HepG2 (cell line): ENCODE results near the gene ABHD17C.

Source experiments
- ATF3 ChIP-seq: sonication (generic); formaldehyde crosslinking; IDR thresholded peaks from 2 replicates; pipeline ENCODE4 v1.4.0; 2020; ENCODE audit warnings: missing genetic modification reagents
- CTCF ChIP-seq: sonication (generic); formaldehyde crosslinking; IDR thresholded peaks from 2 replicates; pipeline ENCODE4 v1.5.0; 2020; ENCODE audit warnings: mild to moderate bottlenecking, missing genetic modification reagents, moderate library complexity
- EZH2 ChIP-seq: conservative IDR thresholded peaks from 2 replicates; pipeline ENCODE4 v1.6.1; 2012; ENCODE audit warnings: mild to moderate bottlenecking, low read depth, low read length, moderate library complexity
- JUNB ChIP-seq: sonication (generic); formaldehyde crosslinking; IDR thresholded peaks from 2 replicates; pipeline ENCODE4 v1.8.0; 2022; ENCODE audit warnings: missing genetic modification reagents, mild to moderate bottlenecking, borderline replicate concordance
- PCBP1 ChIP-seq: fragments of 200-400 bp; formaldehyde crosslinking; IDR thresholded peaks from 2 replicates; pipeline ENCODE4 v1.6.1; 2017; ENCODE audit warnings: mild to moderate bottlenecking, low read depth, low read length, borderline replicate concordance
- PHF8 ChIP-seq: sonication (generic); formaldehyde crosslinking; IDR thresholded peaks from 2 replicates; pipeline ENCODE4 v1.5.0; 2020; ENCODE audit warnings: missing genetic modification reagents
- POLR2AphosphoS5 ChIP-seq: IDR thresholded peaks from 2 replicates; pipeline ENCODE4 v1.6.1; 2012; ENCODE audit warnings: low read depth, low read length
- PRDM15 ChIP-seq: sonication (generic); formaldehyde crosslinking; IDR thresholded peaks from 2 replicates; pipeline ENCODE4 v1.4.0; 2020; ENCODE audit warnings: missing genetic modification reagents
- RAD21 ChIP-seq: fragments of 450-650 bp; formaldehyde crosslinking; IDR thresholded peaks from 2 replicates; pipeline ENCODE4 v1.5.0; 2020; ENCODE audit warnings: mild to moderate bottlenecking
- RFX5 ChIP-seq: IDR thresholded peaks from 2 replicates; pipeline ENCODE4 v1.6.1; 2011; ENCODE audit warnings: low read depth, low read length, improper control_type of control experiment
- SOX6 ChIP-seq, 2 experiments: fragments of 450-650 bp in 1 of 2; sonication (generic) in 1 of 2; formaldehyde crosslinking in 1 of 2; IDR thresholded peaks; 2 replicates each; pipeline versions ENCODE4 v1.4.0 to v1.6.1; 2017 to 2020; ENCODE audit warnings: antibody characterized with exemption in 1 of 2, mild to moderate bottlenecking in 1 of 2, missing genetic modification reagents in 1 of 2
- THAP9 ChIP-seq: sonication (generic); formaldehyde crosslinking; IDR thresholded peaks from 2 replicates; pipeline ENCODE4; 2020; ENCODE audit warnings: missing genetic modification reagents, mild to moderate bottlenecking, borderline replicate concordance
- ZBTB1 ChIP-seq: sonication (generic); formaldehyde crosslinking; IDR thresholded peaks from 2 replicates; pipeline ENCODE4 v1.4.0; 2020; ENCODE audit warnings: missing genetic modification reagents, borderline replicate concordance
- ZSCAN25 ChIP-seq: sonication (generic); formaldehyde crosslinking; IDR thresholded peaks from 2 replicates; pipeline ENCODE4 v1.8.0; 2022; ENCODE audit warnings: mild to moderate bottlenecking, missing genetic modification reagents

GRCh38 chr15:80679804-80680175 is 15.3 kb upstream of the ABHD17C start:
- no peak for TF ChIP-seq POLR2AphosphoS5
- no peak for TF ChIP-seq CTCF
- no peak for TF ChIP-seq PRDM15 (CRISPR knock-in tag)
- no peak for TF ChIP-seq SOX6 (IDR thresholded peaks at IDR 0.05)
- TF ChIP-seq SOX6 (CRISPR knock-in tag; IDR thresholded peaks at IDR 0.05) = no peak
- no peak for TF ChIP-seq PHF8 (CRISPR knock-in tag)
- TF ChIP-seq THAP9 (CRISPR knock-in tag) = no peak
- TF ChIP-seq PCBP1 = no peak
- no peak for TF ChIP-seq ZSCAN25 (CRISPR knock-in tag)
- no peak for TF ChIP-seq ATF3 (CRISPR knock-in tag)
- no peak for TF ChIP-seq RFX5
- no peak for TF ChIP-seq RAD21
- no peak for TF ChIP-seq EZH2
- TF ChIP-seq ZBTB1 (CRISPR knock-in tag) = no peak
- TF ChIP-seq JUNB (CRISPR knock-in tag) = no peak
